Ramos (cell line): ENCODE results near the gene PCK2.

Source experiments
- in situ Hi-C: fragments of 300-500 bp; cut with MboI; formaldehyde crosslinking; loops from one replicate; pipeline ENCODE4 v1.14.3; 2022; ENCODE audit warnings: low sequenced_read_pairs; ENCODE audit not compliant: unreplicated experiment

Gene PCK2

DNA sequence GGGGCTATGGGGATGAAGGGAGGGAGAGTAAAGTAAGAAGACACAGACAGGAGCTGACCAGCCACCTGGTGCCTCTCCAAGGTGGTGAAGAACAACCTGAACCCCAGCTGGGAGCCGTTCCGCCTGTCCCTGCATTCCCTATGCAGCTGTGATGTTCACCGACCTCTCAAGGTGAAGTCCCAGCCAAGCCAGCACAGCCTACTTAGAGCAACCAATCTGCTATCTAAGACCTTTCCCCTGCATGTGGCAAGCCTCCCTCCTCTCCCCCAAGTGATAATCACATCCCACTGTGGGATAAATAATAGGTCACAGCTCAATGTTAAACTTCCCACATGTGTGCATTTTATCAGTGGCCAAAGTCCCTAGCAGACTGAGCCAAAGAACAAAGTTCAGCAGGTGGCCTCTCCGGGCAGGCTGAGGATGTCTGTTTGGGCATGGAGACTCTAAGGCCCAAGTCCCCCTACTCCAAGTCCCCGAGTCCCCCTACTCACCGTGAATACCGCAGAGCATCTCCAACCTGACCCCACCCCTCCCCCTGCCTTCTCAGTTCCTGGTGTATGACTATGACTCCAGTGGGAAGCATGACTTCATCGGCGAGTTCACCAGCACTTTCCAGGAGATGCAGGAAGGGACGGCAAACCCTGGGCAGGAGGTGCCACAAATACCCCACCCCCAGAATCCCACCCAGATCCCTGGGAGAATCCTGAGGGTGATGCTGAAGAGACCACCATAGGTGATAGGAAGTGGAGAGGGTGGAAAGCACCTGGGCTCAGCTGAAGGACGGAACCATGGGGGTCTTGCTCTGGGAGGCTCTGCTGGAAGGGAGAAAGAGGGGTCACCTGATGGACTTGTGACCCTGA is 19.3 kb upstream of the PCK2 start:
- in situ Hi-C loops = loop anchor here (25.0 kb wide), 1 partner anchor 88 kb away; the partner anchor contains the start of gene DHRS4L2

- in situ Hi-C loops = loop anchor here (25.0 kb wide), 1 partner anchor 88 kb away; the partner anchor contains the start of gene DHRS4L2
Observed at GRCh38 chr14:24075485-24076301, 18.4 kb upstream of the PCK2 start.

- in situ Hi-C loops = loop anchor here (25.0 kb wide), 1 partner anchor 89 kb away; the partner anchor contains the start of gene DHRS4L2
Observed at GRCh38 chr14:24076302-24076601, 17.9 kb upstream of the PCK2 start.

GRCh38 chr14:24077086-24077485 is 17.0 kb upstream of the PCK2 start:
- in situ Hi-C loops = loop anchor here (25.0 kb wide), 1 partner anchor 90 kb away; the partner anchor contains the start of gene DHRS4L2

DNA sequence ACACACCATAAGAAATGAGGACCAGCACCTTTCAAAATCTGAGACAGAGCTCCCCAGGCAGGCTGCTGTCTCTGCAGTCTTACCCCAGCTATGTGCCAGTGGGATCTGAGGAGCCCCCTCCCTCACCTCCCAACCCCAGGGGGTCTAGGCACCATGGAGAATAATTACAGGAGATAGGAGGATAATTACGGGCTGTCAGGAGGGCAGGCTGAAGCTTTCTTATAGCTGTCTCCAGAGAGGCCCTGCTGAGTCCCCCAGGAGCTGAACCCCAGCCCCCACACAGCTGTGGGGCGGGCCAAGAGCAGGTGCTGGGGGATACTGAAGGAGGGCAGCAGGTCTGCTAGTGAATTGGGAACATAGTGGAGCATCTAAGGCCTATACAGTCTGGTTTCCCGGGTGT is 16.0 kb upstream of the PCK2 start:
- in situ Hi-C loops = loop anchor here (25.0 kb wide), 1 partner anchor 91 kb away; the partner anchor contains the start of gene DHRS4L2

- in situ Hi-C loops = loop anchor here (25.0 kb wide), 1 partner anchor 92 kb away; the partner anchor contains the start of gene DHRS4L2
Observed at GRCh38 chr14:24079491-24080141, 14.5 kb upstream of the PCK2 start.

DNA sequence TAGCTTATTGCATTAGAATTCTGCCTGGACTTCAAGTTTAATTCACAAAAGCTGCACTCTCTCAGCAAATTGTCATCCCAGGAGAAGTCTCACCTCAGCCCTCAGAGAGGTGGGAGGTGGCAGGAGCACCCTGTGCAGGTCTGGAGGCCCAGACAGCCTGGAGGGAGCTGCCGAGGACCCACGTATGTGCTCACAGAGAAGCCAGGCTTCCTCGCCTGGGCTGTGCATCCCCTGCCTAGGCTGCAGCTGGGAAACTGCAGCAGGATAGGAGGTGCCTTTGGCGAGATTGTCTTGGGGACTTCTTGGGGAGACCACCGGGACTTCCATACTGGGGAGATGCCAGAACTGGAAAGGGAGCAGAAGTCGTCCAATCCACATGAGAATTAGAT is 14.0 kb upstream of the PCK2 start:
- in situ Hi-C loops = loop anchor here (25.0 kb wide), 1 partner anchor 93 kb away; the partner anchor contains the start of gene DHRS4L2

DNA sequence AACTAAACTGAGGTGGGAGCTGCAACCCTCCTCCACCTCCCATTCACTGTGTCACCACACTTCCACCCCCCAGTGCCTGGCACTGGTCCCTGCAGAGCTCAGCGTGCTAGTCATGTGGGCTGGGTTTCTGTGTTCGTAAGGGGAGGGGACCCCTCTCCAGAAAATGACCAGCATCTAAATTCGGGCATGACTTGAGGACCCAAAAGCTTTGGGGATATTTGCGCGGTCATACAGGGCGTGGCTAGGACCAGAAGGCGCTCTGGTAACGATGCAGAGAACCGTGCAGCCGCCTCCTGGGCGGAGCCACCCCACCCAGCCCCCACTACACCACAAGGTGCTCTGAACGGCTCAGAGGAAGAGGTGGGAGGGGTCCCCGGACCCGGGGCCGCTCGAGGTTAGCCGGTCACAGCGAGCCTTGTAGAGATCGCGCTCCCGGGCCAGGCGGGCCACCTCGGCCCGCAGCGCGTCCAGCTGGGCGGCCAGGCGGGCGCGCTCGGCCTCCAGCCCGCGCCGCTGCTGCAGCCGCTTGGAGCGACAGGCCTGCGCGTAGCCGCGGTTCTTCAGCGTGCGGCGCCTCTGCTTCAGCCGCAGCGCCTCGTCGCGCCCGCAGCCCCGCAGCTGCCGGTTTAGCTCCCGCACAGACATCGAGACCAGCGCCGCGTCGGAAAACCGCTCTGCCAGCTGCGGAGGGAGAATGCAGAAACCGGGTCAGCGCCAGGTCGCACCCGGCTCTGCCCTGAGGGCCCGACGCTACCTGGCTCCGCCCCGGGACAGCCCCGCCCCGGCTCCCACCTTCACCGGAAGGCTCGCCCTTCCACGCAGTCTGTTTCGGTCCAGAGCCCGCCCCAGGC is 13.0 kb upstream of the PCK2 start:
- in situ Hi-C loops = loop anchor here (25.0 kb wide), 1 partner anchor 94 kb away; the partner anchor contains the start of gene DHRS4L2

GRCh38 chr14:24081739-24082211 is 12.3 kb upstream of the PCK2 start:
- in situ Hi-C loops = loop anchor here (25.0 kb wide), 1 partner anchor 94 kb away; the partner anchor contains the start of gene DHRS4L2

- in situ Hi-C loops = loop anchor here (25.0 kb wide), 1 partner anchor 95 kb away; the partner anchor contains the start of gene DHRS4L2
Observed at GRCh38 chr14:24082411-24083080, 11.6 kb upstream of the PCK2 start.

DNA sequence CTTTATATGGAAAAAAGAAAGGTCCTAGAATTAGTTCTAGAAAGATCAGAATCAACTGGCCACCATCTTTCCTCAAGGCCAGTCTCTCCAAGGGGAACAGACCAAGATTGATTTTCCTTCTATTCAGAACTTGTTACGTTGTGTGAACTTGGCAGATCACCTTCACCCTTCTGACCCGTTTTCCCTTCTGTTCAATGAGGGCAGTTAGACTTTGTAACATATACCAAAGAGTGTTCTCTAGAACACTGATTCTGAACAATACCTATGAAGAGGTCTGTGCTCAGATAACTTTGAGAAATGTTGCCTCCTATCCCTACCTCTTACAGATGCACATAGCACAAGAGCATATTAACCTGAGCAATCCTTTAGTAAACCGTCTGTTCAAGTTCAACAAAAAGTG is 10.6 kb upstream of the PCK2 start:
- in situ Hi-C loops = loop anchor here (25.0 kb wide), 1 partner anchor 96 kb away; the partner anchor contains the start of gene DHRS4L2

GRCh38 chr14:24084440-24084839 is 9.7 kb upstream of the PCK2 start:
- in situ Hi-C loops = loop anchor here (25.0 kb wide), 1 partner anchor 97 kb away; the partner anchor contains the start of gene DHRS4L2

GRCh38 chr14:24085215-24085614 is 8.9 kb upstream of the PCK2 start:
- in situ Hi-C loops = loop anchor here (25.0 kb wide), 1 partner anchor 98 kb away; the partner anchor contains the start of gene DHRS4L2

GRCh38 chr14:24086193-24086955 is 7.7 kb upstream of the PCK2 start:
- in situ Hi-C loops = loop anchor here (25.0 kb wide), 1 partner anchor 99 kb away; the partner anchor contains the start of gene DHRS4L2

- in situ Hi-C loops = loop anchor here (25.0 kb wide), 1 partner anchor 100 kb away; the partner anchor contains the start of gene DHRS4L2
Observed at GRCh38 chr14:24087004-24087403, 7.1 kb upstream of the PCK2 start.

DNA sequence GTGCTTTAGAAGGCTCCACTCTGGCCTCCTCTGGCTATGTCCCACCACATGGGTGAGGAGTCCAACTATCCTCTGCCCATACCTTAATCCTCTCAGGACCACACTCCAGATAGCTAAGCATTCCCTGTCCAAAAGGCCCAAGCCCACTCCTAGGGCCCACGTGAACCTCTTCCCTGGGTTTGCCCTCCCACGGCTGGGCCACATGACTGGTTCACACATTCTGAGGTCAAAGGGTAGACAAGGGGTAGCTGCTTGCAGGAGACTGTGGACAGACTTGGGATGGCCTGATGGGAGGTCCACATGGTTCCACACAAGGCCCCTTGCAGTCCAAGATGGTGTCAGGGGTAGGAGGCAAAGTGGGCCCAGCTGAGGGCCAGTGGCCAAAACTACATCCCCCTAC is 6.0 kb upstream of the PCK2 start:
- in situ Hi-C loops = loop anchor here (25.0 kb wide), 1 partner anchor 101 kb away; the partner anchor contains the start of gene DHRS4L2

DNA sequence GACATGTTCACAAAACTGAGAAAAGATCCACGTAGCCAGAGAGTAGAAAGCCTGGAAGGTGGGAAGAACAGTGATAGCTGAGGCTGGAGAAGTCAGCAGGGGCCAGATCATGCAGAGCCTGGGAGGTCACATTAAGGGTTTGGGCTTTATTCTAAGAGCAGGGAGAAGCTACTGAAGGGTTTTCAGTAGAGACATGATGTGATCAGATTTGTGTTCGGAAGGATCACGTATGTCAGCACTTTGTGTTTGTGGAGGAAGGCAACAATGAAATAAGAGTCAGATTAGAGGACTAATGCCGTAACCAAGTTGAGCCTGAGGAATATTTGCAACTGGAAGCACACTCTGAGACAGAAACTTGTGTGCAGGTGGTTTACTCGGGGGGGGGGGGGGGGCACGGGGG is 4.2 kb upstream of the PCK2 start:
- in situ Hi-C loops = loop anchor here (25.0 kb wide), 1 partner anchor 103 kb away; the partner anchor contains the start of gene DHRS4L2
